ENCODE data around the gene MAP1LC3B2.

MAP1LC3B2 gene

GRCh38 chr12:116559162-116559935 is at the start of gene MAP1LC3B2:
Gene MAP1LC3B2 (plus strand): TSS chr12:116559381. CDS start chr12:116575943, 16,562 bp downstream.
- no peak for DNase-seq

- DNase-seq, result no peak
These were observed 45.2 kb upstream of the MAP1LC3B2 start for GRCh38 chr12:116513944-116514343.

GRCh38 chr12:116515684-116516083 is 43.5 kb upstream of the MAP1LC3B2 start:
- no peak for DNase-seq

- no peak for DNase-seq
These were observed 42.5 kb upstream of the MAP1LC3B2 start for GRCh38 chr12:116516657-116517056.

- no peak for DNase-seq
These were observed 41.6 kb upstream of the MAP1LC3B2 start for GRCh38 chr12:116517431-116518045.

- no peak for DNase-seq
These were observed 38.9 kb upstream of the MAP1LC3B2 start for GRCh38 chr12:116520225-116520760.

GRCh38 chr12:116520801-116521471 is 38.2 kb upstream of the MAP1LC3B2 start:
- DNase-seq, result no peak

- DNase-seq, result no peak
These were observed 34.9 kb upstream of the MAP1LC3B2 start for GRCh38 chr12:116524311-116524710.

- no peak for DNase-seq
These were observed 34.2 kb upstream of the MAP1LC3B2 start for GRCh38 chr12:116524964-116525379.

- no peak for DNase-seq
These were observed 33.7 kb upstream of the MAP1LC3B2 start for GRCh38 chr12:116525418-116526001.

GRCh38 chr12:116528065-116528464 is 31.1 kb upstream of the MAP1LC3B2 start:
- no peak for DNase-seq

GRCh38 chr12:116528498-116528897 is 30.7 kb upstream of the MAP1LC3B2 start:
- DNase-seq, result no peak

GRCh38 chr12:116529048-116529447 is 30.1 kb upstream of the MAP1LC3B2 start:
- no peak for DNase-seq

- no peak for DNase-seq
These were observed 29.5 kb upstream of the MAP1LC3B2 start for GRCh38 chr12:116529686-116530085.

- DNase-seq, result no peak
These were observed 26.8 kb upstream of the MAP1LC3B2 start for GRCh38 chr12:116532428-116532827.

- DNase-seq, result no peak
These were observed 26.2 kb upstream of the MAP1LC3B2 start for GRCh38 chr12:116532986-116533342.

- DNase-seq, result no peak
These were observed 25.6 kb upstream of the MAP1LC3B2 start for GRCh38 chr12:116533343-116534251.

GRCh38 chr12:116534311-116535121 is 24.7 kb upstream of the MAP1LC3B2 start:
- DNase-seq, result no peak

GRCh38 chr12:116535241-116535640 is 23.9 kb upstream of the MAP1LC3B2 start:
- DNase-seq, result no peak

- no peak for DNase-seq
These were observed 21.9 kb upstream of the MAP1LC3B2 start for GRCh38 chr12:116537101-116537904.
